ENCODE measurements around the gene ASAH2.

The ASAH2 gene

GRCh38 chr10:50231515-50232260, 19.6 kb downstream of the ASAH2 start:
- Mint-ChIP-seq H3K27me3 (peaks cover 15% of the 10 kb centered on the region), H3K36me3 (no peaks in the 10 kb centered on the region)

GRCh38 chr10:50229460-50229859, 21.9 kb downstream of the ASAH2 start:
- Mint-ChIP-seq H3K9me3 (ENCODE audit: low read depth) (no peaks in the 10 kb centered on the region), H3K27me3 (peaks cover 9% of the 10 kb centered on the region), H3K27ac (no peak overlapping the region), H3K4me1 (ENCODE audit: low read depth) (peaks cover 4% of the 10 kb centered on the region), H3K36me3 (no peaks in the 10 kb centered on the region), H3K4me3 (no peak overlapping the region)

More at GRCh38 chr10:50231515-50232260, 19.6 kb downstream of the ASAH2 start:
- Mint-ChIP-seq H3K4me3 (no peak overlapping the region), H3K4me1 (ENCODE audit: low read depth) (no peaks in the 10 kb centered on the region), H3K27ac (no peak overlapping the region), H3K9me3 (ENCODE audit: low read depth) (no peaks in the 10 kb centered on the region)

GRCh38 chr10:50228672-50229071, 22.6 kb downstream of the ASAH2 start:
- Mint-ChIP-seq H3K36me3 (no peaks in the 10 kb centered on the region), H3K27me3 (peaks cover 6% of the 10 kb centered on the region), H3K4me3 (no peak overlapping the region), H3K4me1 (ENCODE audit: low read depth) (peaks cover 5% of the 10 kb centered on the region), H3K27ac (no peak overlapping the region), H3K9me3 (ENCODE audit: low read depth) (no peaks in the 10 kb centered on the region)

- peaks cover 11% of the 10 kb centered on the region for H3K27me3 Mint-ChIP-seq
These were observed 24.7 kb downstream of the ASAH2 start for GRCh38 chr10:50226610-50227009.

GRCh38 chr10:50224330-50224952, 26.9 kb downstream of the ASAH2 start:
- Mint-ChIP-seq H3K36me3 (no peaks in the 10 kb centered on the region), H3K9me3 (ENCODE audit: low read depth) (no peaks in the 10 kb centered on the region), H3K4me3 (no peak overlapping the region), H3K4me1 (ENCODE audit: low read depth) (peaks cover 5% of the 10 kb centered on the region), H3K27me3 (peaks cover 8% of the 10 kb centered on the region), H3K27ac (no peak overlapping the region)

More at GRCh38 chr10:50226610-50227009, 24.7 kb downstream of the ASAH2 start:
- Mint-ChIP-seq H3K36me3 (no peaks in the 10 kb centered on the region), H3K4me1 (ENCODE audit: low read depth) (peaks cover 5% of the 10 kb centered on the region), H3K9me3 (ENCODE audit: low read depth) (no peaks in the 10 kb centered on the region), H3K4me3 (no peak overlapping the region), H3K27ac (no peak overlapping the region)

GRCh38 chr10:50222199-50222598, 29.1 kb downstream of the ASAH2 start:
- H3K9me3 Mint-ChIP-seq (ENCODE audit: low read depth), result no peaks in the 10 kb centered on the region
- H3K27me3 Mint-ChIP-seq, result peaks cover 8% of the 10 kb centered on the region
- no peak overlapping the region for H3K4me3 Mint-ChIP-seq
- no peaks in the 10 kb centered on the region for H3K36me3 Mint-ChIP-seq
- H3K27ac Mint-ChIP-seq, result no peak overlapping the region
- peaks cover 5% of the 10 kb centered on the region for H3K4me1 Mint-ChIP-seq (ENCODE audit: low read depth)

GRCh38 chr10:50221470-50221869, 29.8 kb downstream of the ASAH2 start:
- Mint-ChIP-seq H3K4me1 (ENCODE audit: low read depth) (peaks cover 5% of the 10 kb centered on the region), H3K27ac (no peak overlapping the region), H3K27me3 (peaks cover 8% of the 10 kb centered on the region), H3K36me3 (no peaks in the 10 kb centered on the region), H3K9me3 (ENCODE audit: low read depth) (no peaks in the 10 kb centered on the region), H3K4me3 (no peak overlapping the region)

GRCh38 chr10:50219646-50220045, 31.7 kb downstream of the ASAH2 start:
- Mint-ChIP-seq H3K36me3 (no peaks in the 10 kb centered on the region), H3K4me1 (ENCODE audit: low read depth) (peaks cover 3% of the 10 kb centered on the region), H3K9me3 (ENCODE audit: low read depth) (no peaks in the 10 kb centered on the region), H3K27ac (no peak overlapping the region), H3K27me3 (peaks cover 8% of the 10 kb centered on the region), H3K4me3 (no peak overlapping the region)

- peaks cover 10% of the 10 kb centered on the region for H3K27me3 Mint-ChIP-seq
- H3K4me3 Mint-ChIP-seq, result no peak overlapping the region
- no peak overlapping the region for H3K27ac Mint-ChIP-seq
- no peaks in the 10 kb centered on the region for H3K9me3 Mint-ChIP-seq (ENCODE audit: low read depth)
- no peaks in the 10 kb centered on the region for H3K4me1 Mint-ChIP-seq (ENCODE audit: low read depth)
- H3K36me3 Mint-ChIP-seq, result no peaks in the 10 kb centered on the region
These were observed 32.1 kb downstream of the ASAH2 start for GRCh38 chr10:50219200-50219599.

- Mint-ChIP-seq H3K9me3 (ENCODE audit: low read depth) (no peaks in the 10 kb centered on the region), H3K27me3 (peaks cover 7% of the 10 kb centered on the region), H3K4me1 (ENCODE audit: low read depth) (no peaks in the 10 kb centered on the region), H3K4me3 (no peak overlapping the region), H3K27ac (no peak overlapping the region), H3K36me3 (no peaks in the 10 kb centered on the region)
These were observed 34.4 kb downstream of the ASAH2 start for GRCh38 chr10:50216894-50217293.

- Mint-ChIP-seq H3K36me3 (no peaks in the 10 kb centered on the region), H3K27me3 (peaks cover 4% of the 10 kb centered on the region), H3K4me1 (ENCODE audit: low read depth) (no peaks in the 10 kb centered on the region), H3K27ac (no peak overlapping the region), H3K9me3 (ENCODE audit: low read depth) (no peaks in the 10 kb centered on the region), H3K4me3 (no peak overlapping the region)
These were observed 34.9 kb downstream of the ASAH2 start for GRCh38 chr10:50216418-50216817.

GRCh38 chr10:50211670-50212069, 39.6 kb downstream of the ASAH2 start:
- Mint-ChIP-seq H3K27me3 (peaks cover 5% of the 10 kb centered on the region), H3K27ac (no peak overlapping the region), H3K4me3 (no peak overlapping the region), H3K36me3 (no peaks in the 10 kb centered on the region), H3K9me3 (ENCODE audit: low read depth) (no peaks in the 10 kb centered on the region), H3K4me1 (ENCODE audit: low read depth) (no peaks in the 10 kb centered on the region)

GRCh38 chr10:50210876-50211275, 40.4 kb downstream of the ASAH2 start:
- Mint-ChIP-seq H3K36me3 (no peaks in the 10 kb centered on the region), H3K27ac (no peak overlapping the region), H3K27me3 (peaks cover 9% of the 10 kb centered on the region), H3K9me3 (ENCODE audit: low read depth) (no peaks in the 10 kb centered on the region), H3K4me3 (no peak overlapping the region), H3K4me1 (ENCODE audit: low read depth) (no peaks in the 10 kb centered on the region)

Measured in activated naive CD8-positive, alpha-beta T cell (primary cell).